ENCODE data around the gene ATXN7L3B. TPM values are rescaled to one million over a fixed set of nuclear protein-coding genes. Genes with fewer than 3 reads are reported as not detected.

ATXN7L3B gene
- total and polyA plus RNA-seq, 12 donors, result 5.6 to 25.9 (median 22.2) TPM

DNA sequence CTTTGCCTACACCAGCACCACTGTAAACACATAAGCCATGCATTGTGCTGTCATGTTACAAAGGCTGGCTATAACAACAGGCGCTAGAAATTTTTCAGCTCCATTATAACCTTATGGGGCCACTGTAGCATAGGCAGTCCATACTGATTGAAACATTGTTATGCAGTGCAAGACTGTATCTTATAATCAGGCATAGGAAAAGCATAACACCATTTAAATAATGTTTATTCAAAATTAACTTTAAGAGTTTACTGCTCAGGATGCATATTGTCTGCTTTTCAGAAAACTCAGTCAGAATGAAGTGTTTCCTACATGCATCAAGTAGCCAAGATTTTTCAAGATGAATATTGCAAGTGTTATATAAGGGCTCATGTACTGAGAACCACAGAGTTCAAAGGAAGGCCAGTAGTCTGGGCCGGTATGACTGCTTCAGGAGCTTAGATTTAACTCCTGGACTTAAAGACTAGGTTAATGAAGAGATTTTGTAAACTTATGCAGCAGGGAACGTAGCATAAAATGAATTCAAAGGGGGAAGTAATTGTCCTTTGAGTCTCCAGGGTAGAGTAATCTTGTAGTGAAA, 46.9 kb downstream of the ATXN7L3B start:
- Histone ChIP-seq H3K9me3 (no peaks in the 10 kb centered on the region), H3K36me3 (no peaks in the 10 kb centered on the region), H3K27ac (no peak overlapping the region), H3K4me1 (peaks cover 0 to 2% (median 0%) of the 10 kb centered on the region in 9 donors), H3K27me3 (no peaks in the 10 kb centered on the region), H3K4me3 (no peak overlapping the region)
- ATAC-seq, result no peak
- intact Hi-C loops (cut with DNase I), result no loop called here
- 65 to 72% methylated on average over 3 of the region's 3 CpGs for WGBS, 2 donors
- TF ChIP-seq, protein P1, sequence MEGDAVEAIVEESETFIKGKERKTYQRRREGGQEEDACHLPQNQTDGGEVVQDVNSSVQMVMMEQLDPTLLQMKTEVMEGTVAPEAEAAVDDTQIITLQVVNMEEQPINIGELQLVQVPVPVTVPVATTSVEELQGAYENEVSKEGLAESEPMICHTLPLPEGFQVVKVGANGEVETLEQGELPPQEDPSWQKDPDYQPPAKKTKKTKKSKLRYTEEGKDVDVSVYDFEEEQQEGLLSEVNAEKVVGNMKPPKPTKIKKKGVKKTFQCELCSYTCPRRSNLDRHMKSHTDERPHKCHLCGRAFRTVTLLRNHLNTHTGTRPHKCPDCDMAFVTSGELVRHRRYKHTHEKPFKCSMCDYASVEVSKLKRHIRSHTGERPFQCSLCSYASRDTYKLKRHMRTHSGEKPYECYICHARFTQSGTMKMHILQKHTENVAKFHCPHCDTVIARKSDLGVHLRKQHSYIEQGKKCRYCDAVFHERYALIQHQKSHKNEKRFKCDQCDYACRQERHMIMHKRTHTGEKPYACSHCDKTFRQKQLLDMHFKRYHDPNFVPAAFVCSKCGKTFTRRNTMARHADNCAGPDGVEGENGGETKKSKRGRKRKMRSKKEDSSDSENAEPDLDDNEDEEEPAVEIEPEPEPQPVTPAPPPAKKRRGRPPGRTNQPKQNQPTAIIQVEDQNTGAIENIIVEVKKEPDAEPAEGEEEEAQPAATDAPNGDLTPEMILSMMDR (IDR thresholded peaks at IDR 0.05), result no peak
- DNase-seq, result no peak

DNA sequence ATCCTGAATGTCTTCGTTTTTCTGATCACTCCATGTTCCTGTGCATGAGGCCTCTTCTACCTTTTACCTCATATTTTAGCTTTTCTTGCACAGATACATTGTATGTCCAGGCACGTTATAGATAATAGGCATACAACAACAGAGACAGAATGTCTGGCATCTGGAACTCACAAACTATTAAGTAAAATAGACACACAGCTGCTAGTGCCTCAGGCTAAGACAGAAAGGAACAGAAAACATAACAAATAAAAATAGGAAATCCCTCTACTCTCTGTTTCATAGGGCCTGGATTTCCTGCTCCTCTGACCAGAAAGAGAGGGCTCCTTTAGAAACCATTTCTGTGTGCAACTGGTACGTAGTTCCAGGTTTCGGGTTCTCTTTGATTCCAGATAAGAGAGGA, 48.6 kb downstream of the ATXN7L3B start:
- TF ChIP-seq, protein P1 (IDR thresholded peaks at IDR 0.05), result no peak
- no peaks in the 10 kb centered on the region for H3K36me3 ChIP-seq
- 44 to 55% methylated on average over 4 of the region's 4 CpGs for WGBS, 2 donors
- H3K9me3 ChIP-seq, result no peaks in the 10 kb centered on the region
- DNase-seq, result no peak
- no peak overlapping the region for H3K27ac ChIP-seq
- H3K4me3 ChIP-seq, result no peak overlapping the region
- H3K4me1 ChIP-seq, result peaks cover 0 to 2% (median 0%) of the 10 kb centered on the region in 9 donors
- H3K27me3 ChIP-seq, result no peaks in the 10 kb centered on the region
- no peak for ATAC-seq
- intact Hi-C loops (cut with DNase I), result no loop called here

All from heart right ventricle (tissue), 16 donors.